GM08714 (cell line): ENCODE data around the gene TRAPPC11.

Experiments
- H3K4me3 ChIP-seq: fragments of 200-500 bp; sonication (Bioruptor generic); 2 replicates; pipeline ENCODE4 v1.5.1; 2014; ENCODE audit warnings: mild to moderate bottlenecking, low read length, inconsistent platforms
- ZNF274 ChIP-seq: IDR thresholded peaks from 2 replicates; pipeline ENCODE4 v1.6.1; 2012; ENCODE audit warnings: mild to moderate bottlenecking, low read depth, low read length

The TRAPPC11 gene

GRCh38 chr4:183631577-183632198 lies 27.4 kb upstream of the TRAPPC11 start:
- TF ChIP-seq ZNF274: no peak

GRCh38 chr4:183632689-183633088 lies 26.4 kb upstream of the TRAPPC11 start:
- H3K4me3 ChIP-seq: no peak overlapping the region
- no peak for TF ChIP-seq ZNF274

More at GRCh38 chr4:183631577-183632198, 27.4 kb upstream of the TRAPPC11 start:
- no peak overlapping the region for H3K4me3 ChIP-seq

- TF ChIP-seq ZNF274: no peak
- no peak overlapping the region for H3K4me3 ChIP-seq
These were observed 25.4 kb upstream of the TRAPPC11 start for GRCh38 chr4:183633476-183634400.

- no peak for TF ChIP-seq ZNF274
- H3K4me3 ChIP-seq: no peak overlapping the region
These were observed 23.8 kb upstream of the TRAPPC11 start for GRCh38 chr4:183635321-183635720.

- TF ChIP-seq ZNF274: no peak
- no peak overlapping the region for H3K4me3 ChIP-seq
These were observed 23.4 kb upstream of the TRAPPC11 start for GRCh38 chr4:183635741-183636140.

GRCh38 chr4:183636503-183636902 lies 22.6 kb upstream of the TRAPPC11 start:
- no peak for TF ChIP-seq ZNF274
- H3K4me3 ChIP-seq: no peak overlapping the region

- H3K4me3 ChIP-seq: no peak overlapping the region
- TF ChIP-seq ZNF274: no peak
These were observed 22.2 kb upstream of the TRAPPC11 start for GRCh38 chr4:183636923-183637322.

- no peak overlapping the region for H3K4me3 ChIP-seq
- TF ChIP-seq ZNF274: no peak
These were observed 21.6 kb upstream of the TRAPPC11 start for GRCh38 chr4:183637461-183637860.

GRCh38 chr4:183638436-183638835 lies 20.7 kb upstream of the TRAPPC11 start:
- no peak for TF ChIP-seq ZNF274

GRCh38 chr4:183639291-183639690 lies 19.8 kb upstream of the TRAPPC11 start:
- H3K4me3 ChIP-seq: no peak overlapping the region
- no peak for TF ChIP-seq ZNF274

More at GRCh38 chr4:183638436-183638835, 20.7 kb upstream of the TRAPPC11 start:
- no peak overlapping the region for H3K4me3 ChIP-seq

GRCh38 chr4:183645326-183645725 lies 13.8 kb upstream of the TRAPPC11 start:
- no peak for TF ChIP-seq ZNF274
- H3K4me3 ChIP-seq: no peak overlapping the region

GRCh38 chr4:183657564-183657963 lies 1.5 kb upstream of the TRAPPC11 start:
- TF ChIP-seq ZNF274: no peak
- H3K4me3 ChIP-seq: peak overlapping the region; percentile 90

- TF ChIP-seq ZNF274: no peak
These were observed 598 bp upstream of the TRAPPC11 start for GRCh38 chr4:183658362-183659028.

GRCh38 chr4:183659872-183660242 lies 764 bp downstream of the TRAPPC11 start:
- no peak for TF ChIP-seq ZNF274
- peak overlapping the region; percentile 90 for H3K4me3 ChIP-seq

More at GRCh38 chr4:183658362-183659028, 598 bp upstream of the TRAPPC11 start:
- H3K4me3 ChIP-seq: peak overlapping the region; percentile 90
